Activated CD4-positive, alpha-beta memory T cell treated with anti-CD3 and anti-CD28 coated beads, Interleukin-2, amount 10 ng/mL, durations not matched to agents 7 days and 5 days (primary cell): ENCODE results near the gene ZNF14. TPM values are rescaled to one million over a fixed set of nuclear protein-coding genes. Genes with fewer than 3 reads are reported as not detected.
"Not testable (repeated sequence)": the region's sequence is repeated elsewhere in the genome, so short reads cannot be mapped to it uniquely, and the experiment has no call there.

Source experiments
- CTCF ChIA-PET: fragments of 350-600 bp; sonication (Branson Sonifier 250); formaldehyde crosslinking; loops from one replicate; lab custom pipeline; 2021; ENCODE audit warnings: antibody characterized with exemption, inconsistent platforms; lab: Charles Lee
- POLR2A ChIA-PET: fragments of 350-600 bp; sonication (Branson Sonifier 250); formaldehyde crosslinking; loops from one replicate; lab custom pipeline; 2021; ENCODE audit warnings: antibody characterized with exemption; lab: Charles Lee
- DNase-seq: peaks from one replicate; pipeline ENCODE4 v3.0.0-alpha.2; 2020
- H3K27ac Mint-ChIP-seq: one replicate; pipeline ENCODE4 v1.8.0; 2021; ENCODE audit warnings: mild to moderate bottlenecking, mixed read lengths
- H3K27me3 Mint-ChIP-seq: one replicate; pipeline ENCODE4 v1.8.0; 2021; ENCODE audit warnings: mixed read lengths
- H3K36me3 Mint-ChIP-seq: one replicate; pipeline ENCODE4 v1.8.0; 2021; ENCODE audit warnings: low read depth, mixed read lengths
- H3K4me1 Mint-ChIP-seq: one replicate; pipeline ENCODE4 v1.8.0; 2021; ENCODE audit warnings: mixed read lengths
- H3K4me3 Mint-ChIP-seq: one replicate; pipeline ENCODE4 v1.8.0; 2021; ENCODE audit warnings: mild to moderate bottlenecking, mixed read lengths
- H3K9me3 Mint-ChIP-seq: one replicate; pipeline ENCODE4 v1.8.0; 2021; ENCODE audit warnings: mixed read lengths
- total RNA-seq, 2 experiments: library from RNA; stranded (reverse); gene quantifications; one replicate each; pipeline ENCODE4 v1.2.3, GENCODE V29; 2021

ZNF14 gene
- total RNA-seq, 2 experiments from 2014 or later = 8.0 to 8.4 TPM

DNA sequence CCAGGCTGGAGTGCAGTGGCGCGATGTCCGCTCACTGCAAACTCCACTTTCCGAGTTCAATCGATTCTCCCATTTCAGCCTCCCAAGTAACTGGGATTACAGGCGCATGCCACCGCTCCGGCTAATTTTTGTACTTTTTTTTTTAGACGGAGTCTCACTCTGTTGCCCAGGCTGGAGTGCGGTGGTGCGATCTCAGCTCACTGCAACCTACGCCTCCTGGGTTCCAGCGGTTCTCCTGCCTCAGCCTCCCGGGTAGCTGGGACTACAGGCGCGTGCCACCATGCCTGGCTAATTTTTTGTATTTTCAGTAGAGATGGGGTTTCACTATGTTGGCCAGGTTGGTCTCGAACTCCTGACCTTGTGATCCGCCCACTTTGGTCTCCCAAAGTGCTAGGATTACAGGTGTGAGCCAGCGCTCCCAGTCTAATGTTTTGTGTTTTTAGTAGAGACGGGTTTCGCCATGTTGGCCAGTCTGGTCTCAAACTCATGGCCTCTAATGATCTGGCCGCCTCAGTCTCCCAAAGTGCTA lies 67.4 kb downstream of the ZNF14 start:
- H3K27me3 Mint-ChIP-seq, CTCF ChIA-PET, DNase-seq, H3K9me3 Mint-ChIP-seq: not testable (repeated sequence)
- H3K4me3 Mint-ChIP-seq = peak overlapping the region; percentile 24
- peak overlapping the region; percentile 54 for H3K27ac Mint-ChIP-seq
- H3K4me1 Mint-ChIP-seq = peaks cover 45% of the 10 kb centered on the region
- POLR2A ChIA-PET = interaction anchor here (0.7 kb wide), 1 partner anchor 176 kb away, joined by 3 read pairs; no protein-coding TSS in a partner anchor
- peaks cover 59% of the 10 kb centered on the region for H3K36me3 Mint-ChIP-seq

DNA sequence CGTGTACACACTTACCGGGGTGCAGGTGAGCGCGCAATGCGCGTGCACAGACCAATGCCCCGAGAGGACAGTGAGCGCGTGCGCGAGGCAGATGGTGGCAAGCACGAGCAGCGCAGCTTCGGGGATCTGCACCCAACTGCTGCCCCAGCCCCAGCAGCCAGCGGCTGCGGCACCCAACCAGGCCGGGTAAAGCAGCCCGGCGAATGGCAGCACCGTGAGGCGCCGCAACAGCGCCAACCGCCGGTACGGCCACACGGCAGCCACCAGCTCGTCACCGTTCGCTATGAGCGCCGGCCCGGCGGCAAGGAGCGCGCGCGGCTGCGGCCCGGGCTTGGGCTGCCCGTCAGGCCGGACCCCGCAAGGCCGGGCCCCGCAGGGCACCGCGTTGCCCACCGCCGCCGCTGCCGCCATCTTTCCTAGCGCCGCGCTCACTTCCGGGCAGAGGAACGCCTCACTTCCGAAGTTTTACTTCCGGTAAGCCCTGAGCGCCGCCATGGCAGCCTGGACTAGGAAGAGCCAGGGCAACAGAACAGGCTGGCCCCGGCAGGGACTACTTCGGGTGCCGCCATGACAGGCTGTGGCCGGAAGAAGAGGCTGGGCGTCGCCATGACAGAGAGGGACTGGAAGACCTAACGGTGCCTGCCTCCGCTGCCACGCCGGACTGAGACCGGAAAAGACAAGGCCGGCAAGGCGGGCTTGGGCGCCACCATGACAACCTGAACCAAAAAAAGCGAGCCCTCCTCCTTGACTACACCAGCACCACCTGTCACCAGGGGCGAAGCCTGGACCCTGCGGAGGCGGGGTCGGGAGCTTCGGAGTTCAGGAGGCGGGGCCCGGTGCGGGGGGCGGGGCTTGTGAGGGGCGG lies 69.4 kb downstream of the ZNF14 start, which contains the start of gene ATP13A1:
Gene ATP13A1 (minus strand): TSS at position 421 of the 865 bp plus-strand sequence. CDS start 10 bp downstream, at position 411.
- Mint-ChIP-seq H3K4me1 (peaks cover 41% of the 10 kb centered on the region), H3K27ac (peak within 1 kb of the TSS; percentile 98), H3K9me3 (no peaks in the 10 kb centered on the region), H3K4me3 (peak within 1 kb of the TSS; percentile 81), H3K36me3 (peaks cover 60% of the 10 kb centered on the region), H3K27me3 (no peaks in the 10 kb centered on the region)
- CTCF ChIA-PET = interaction anchor here (0.5 to 3.8 kb wide), 5 partner anchors 19 to 131 kb away, joined by 3 to 13 read pairs (median 6); partner anchors contain the start of gene GMIP
- POLR2A ChIA-PET = interaction anchor here (0.7 to 4.6 kb wide), 33 partner anchors 9 to 760 kb away, joined by 3 to 50 read pairs (median 6); partner anchors contain the start of genes GMIP, NDUFA13, TSSK6 and ZNF14
- DNase-seq = peak; percentile 95

DNA sequence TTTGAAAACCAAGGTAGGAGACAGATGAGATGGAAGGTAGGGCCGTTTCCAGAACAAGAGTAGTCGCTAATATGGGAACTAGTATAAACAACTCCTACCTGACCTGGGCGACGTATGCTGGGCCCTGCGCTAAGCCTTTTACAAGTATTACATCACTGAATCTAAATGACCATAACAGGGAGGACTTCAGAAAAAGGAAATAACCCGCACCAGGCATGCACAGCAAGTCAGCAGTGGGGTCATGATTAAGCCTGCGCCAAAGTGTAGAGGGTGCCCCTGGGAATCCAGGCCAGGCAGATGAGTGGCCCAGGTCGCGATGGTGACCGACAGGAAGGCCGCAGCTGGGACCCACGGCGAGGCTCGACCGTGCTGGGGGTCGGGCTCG lies 70.0 kb downstream of the ZNF14 start:
- no peaks in the 10 kb centered on the region for H3K9me3 Mint-ChIP-seq
- H3K4me1 Mint-ChIP-seq = peaks cover 34% of the 10 kb centered on the region
- H3K27ac Mint-ChIP-seq = peak overlapping the region; percentile 96
- peaks cover 60% of the 10 kb centered on the region for H3K36me3 Mint-ChIP-seq
- CTCF ChIA-PET = interaction anchor here (0.6 to 3.8 kb wide), 4 partner anchors 19 to 131 kb away, joined by 3 to 13 read pairs (median 8); partner anchors contain the start of gene GMIP
- POLR2A ChIA-PET = interaction anchor here (0.7 to 4.6 kb wide), 30 partner anchors 9 to 1843 kb away, joined by 3 to 50 read pairs (median 8); partner anchors contain the start of genes GMIP, NDUFA13, TSSK6 and ZNF14
- no peaks in the 10 kb centered on the region for H3K27me3 Mint-ChIP-seq
- H3K4me3 Mint-ChIP-seq = peak overlapping the region; percentile 81
- no peak for DNase-seq

GRCh38 chr19:19662344-19662743 lies 70.6 kb downstream of the ZNF14 start:
- POLR2A ChIA-PET = interaction anchor here (0.7 to 4.6 kb wide), 31 partner anchors 10 to 1843 kb away, joined by 3 to 50 read pairs (median 7); partner anchors contain the start of genes GMIP, NDUFA13, TSSK6 and ZNF14
- peak overlapping the region; percentile 81 for H3K4me3 Mint-ChIP-seq
- DNase-seq = no peak

DNA sequence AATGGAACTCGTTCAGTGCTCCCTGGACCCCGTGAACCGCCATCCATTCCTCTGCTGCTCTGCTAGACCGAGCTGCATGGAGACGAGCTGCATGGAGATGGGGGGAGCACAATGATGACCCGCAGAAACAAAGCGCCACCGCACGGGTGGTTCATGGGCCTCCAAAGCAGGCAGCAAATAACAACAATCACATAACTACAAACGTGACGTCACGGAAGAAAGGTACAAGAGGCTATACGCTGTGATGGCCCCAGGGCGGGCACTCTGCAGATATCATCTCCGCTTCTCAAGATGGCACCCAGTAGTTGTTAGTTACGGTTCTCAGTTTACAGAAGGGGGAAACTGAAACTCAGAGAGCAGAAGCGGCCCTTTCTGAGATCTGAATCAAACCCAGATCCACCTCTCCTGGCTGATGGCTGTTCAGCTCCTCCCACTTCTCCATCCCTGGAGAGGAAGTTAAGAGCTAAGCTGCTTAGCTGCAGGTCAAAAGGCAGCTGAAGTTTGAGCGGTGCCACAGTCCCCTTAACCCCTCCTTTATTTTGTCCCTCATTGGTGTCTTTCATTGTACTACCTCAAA lies 71.1 kb downstream of the ZNF14 start:
- Mint-ChIP-seq H3K27me3 (no peaks in the 10 kb centered on the region), H3K9me3 (no peaks in the 10 kb centered on the region), H3K36me3 (peaks cover 59% of the 10 kb centered on the region), H3K27ac (peak overlapping the region; percentile 96), H3K4me3 (peak overlapping the region; percentile 81), H3K4me1 (peaks cover 26% of the 10 kb centered on the region)
- DNase-seq = peak; percentile 76
- ChIA-PET POLR2A (interaction anchor here (0.7 to 4.6 kb wide), 27 partner anchors 10 to 1844 kb away, joined by 3 to 50 read pairs (median 8); partner anchors contain the start of genes GMIP, NDUFA13, TSSK6 and ZNF14), CTCF (interaction anchor here (0.7 to 3.8 kb wide), 8 partner anchors 18 to 593 kb away, joined by 3 to 13 read pairs (median 3); partner anchors contain the start of genes GMIP, NDUFA13, TSSK6 and ZNF506)

More at GRCh38 chr19:19662344-19662743, 70.6 kb downstream of the ZNF14 start:
- no peaks in the 10 kb centered on the region for H3K27me3 Mint-ChIP-seq
- peaks cover 29% of the 10 kb centered on the region for H3K4me1 Mint-ChIP-seq
- no peaks in the 10 kb centered on the region for H3K9me3 Mint-ChIP-seq
- CTCF ChIA-PET = interaction anchor here (0.7 to 3.8 kb wide), 9 partner anchors 18 to 593 kb away, joined by 3 to 13 read pairs (median 3); partner anchors contain the start of genes GMIP, NDUFA13, TSSK6 and ZNF506
- peak overlapping the region; percentile 96 for H3K27ac Mint-ChIP-seq
- peaks cover 59% of the 10 kb centered on the region for H3K36me3 Mint-ChIP-seq

DNA sequence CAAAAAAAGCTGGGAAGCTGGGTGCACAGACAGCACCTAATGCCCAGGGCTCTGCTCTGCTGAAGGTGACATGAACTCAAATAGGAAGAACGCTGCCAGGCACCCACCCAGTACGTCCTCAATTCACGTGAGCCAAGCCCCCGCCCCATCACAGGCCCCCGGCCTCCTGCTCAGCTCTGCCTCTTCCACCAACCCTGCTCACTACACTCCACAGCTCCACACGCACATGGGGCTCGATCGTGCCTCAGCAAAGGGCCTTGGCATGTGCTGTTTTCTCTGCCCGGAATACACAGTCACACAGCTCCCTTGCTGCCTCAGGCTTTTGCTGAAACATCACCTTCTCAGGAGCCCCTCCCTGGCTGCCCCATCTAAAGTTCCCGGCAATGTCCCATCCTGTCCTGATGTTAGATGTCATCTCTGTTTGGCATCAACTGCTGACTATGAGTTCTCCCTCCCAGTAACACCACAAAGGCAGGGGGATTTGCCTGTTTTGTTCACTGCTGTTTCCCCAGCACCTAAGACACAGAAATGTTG lies 71.7 kb downstream of the ZNF14 start:
- CTCF ChIA-PET = interaction anchor here (0.9 to 3.8 kb wide), 7 partner anchors 17 to 160 kb away, joined by 3 to 13 read pairs (median 3); partner anchors contain the start of genes GMIP, NDUFA13, TSSK6 and ZNF506
- no peak for DNase-seq
- peaks cover 63% of the 10 kb centered on the region for H3K36me3 Mint-ChIP-seq
- peak overlapping the region; percentile 81 for H3K4me3 Mint-ChIP-seq
- POLR2A ChIA-PET = interaction anchor here (0.7 to 4.6 kb wide), 20 partner anchors 8 to 506 kb away, joined by 3 to 50 read pairs (median 10); partner anchors contain the start of genes GMIP, NDUFA13, TSSK6 and ZNF14
- peaks cover 24% of the 10 kb centered on the region for H3K4me1 Mint-ChIP-seq
- no peaks in the 10 kb centered on the region for H3K27me3 Mint-ChIP-seq
- no peaks in the 10 kb centered on the region for H3K9me3 Mint-ChIP-seq
- H3K27ac Mint-ChIP-seq = peak overlapping the region; percentile 96

Other genes starting within 250 kb of the ZNF14 start
- gene TSSK6, start 217.6 kb downstream of the ZNF14 start, total RNA-seq = 1 to 10 TPM; 5.3 to 5.7 TPM
- 100 to 1,000 TPM; 371 to 388 TPM for gene NDUFA13, start 216.9 kb downstream of the ZNF14 start, total RNA-seq
- 1 to 10 TPM; 8.2 to 8.7 TPM for gene YJEFN3, start 204.2 kb downstream of the ZNF14 start, total RNA-seq
- gene CILP2, start 194.8 kb downstream of the ZNF14 start, total RNA-seq = under 1 TPM in 1 of 2 experiments, not detected in 1; 0.08 TPM
- 10 to 100 TPM; 49.0 to 55.6 TPM for gene PBX4, start 114.4 kb downstream of the ZNF14 start, total RNA-seq
- 10 to 100 TPM; 43.2 to 46.2 TPM for gene LPAR2, start 104.9 kb downstream of the ZNF14 start, total RNA-seq
- gene GMIP, start 89.5 kb downstream of the ZNF14 start, total RNA-seq = 100 to 1,000 TPM; 111 to 112 TPM
- 100 to 1,000 TPM; 102 to 107 TPM for gene ATP13A1, start 69.4 kb downstream of the ZNF14 start, total RNA-seq
- 100 to 1,000 TPM; 105 to 108 TPM for gene ZNF101, start 64.3 kb downstream of the ZNF14 start, total RNA-seq
- 10 to 100 TPM; 24.6 to 25.5 TPM for gene ZNF506, start 88.6 kb upstream of the ZNF14 start, total RNA-seq
- gene ZNF253, start 132.8 kb upstream of the ZNF14 start, total RNA-seq = 10 to 100 TPM; 12.9 to 14.7 TPM
- gene ZNF93, start 167.8 kb upstream of the ZNF14 start, total RNA-seq = 10 to 100 TPM; 11.4 to 11.7 TPM